Measurements from ENCODE around the gene HSDL2.

Gene HSDL2

DNA sequence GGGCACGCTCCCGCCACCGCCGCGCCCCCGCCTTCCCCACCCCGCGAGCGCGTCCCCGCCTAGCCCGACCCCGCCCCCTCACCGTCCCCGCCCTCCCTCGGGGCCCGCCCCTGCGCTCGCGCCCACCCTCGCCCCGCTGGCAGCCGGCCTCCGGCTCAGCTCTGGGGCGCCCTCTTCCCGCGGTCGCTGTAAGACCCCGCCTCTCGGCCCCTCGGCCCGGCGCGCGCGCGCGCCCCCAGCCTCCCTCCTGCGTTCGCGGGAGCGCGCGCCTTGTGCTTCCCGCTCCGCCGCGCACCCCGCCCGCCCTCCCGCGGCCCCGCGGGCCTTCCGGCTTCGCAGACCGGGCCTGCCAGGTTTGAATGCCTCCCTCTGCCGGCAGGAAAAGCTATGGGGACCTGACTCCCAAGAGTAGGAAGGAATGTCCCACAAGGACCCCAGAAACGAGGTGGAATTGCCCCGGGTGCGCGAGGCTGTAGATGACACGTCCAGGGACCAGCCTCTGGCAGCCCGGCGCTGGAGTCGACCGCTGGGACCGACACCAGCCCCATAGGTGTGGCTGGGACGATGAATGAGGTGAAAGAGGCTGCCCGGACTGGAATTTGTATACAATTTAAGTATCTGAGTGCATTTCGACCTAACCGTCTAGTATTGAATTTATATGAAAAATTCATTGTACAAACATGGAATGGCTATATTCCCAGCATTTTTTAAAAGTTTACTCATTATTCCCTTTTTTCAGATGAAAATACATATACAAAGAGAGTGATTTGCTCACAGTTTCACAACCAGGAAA, 46.1 kb upstream of the HSDL2 start:
- DNase-seq (ENCODE audit: low read depth), result peak; percentile 96
- H3K4me3 ChIP-seq (ENCODE audit: low read depth, low read length), result peak overlapping the region; percentile 73
- TF ChIP-seq MYC (IDR thresholded peaks at IDR 0.05; ENCODE audit: low read depth, low read length), result no peak
- TF ChIP-seq, protein P1, sequence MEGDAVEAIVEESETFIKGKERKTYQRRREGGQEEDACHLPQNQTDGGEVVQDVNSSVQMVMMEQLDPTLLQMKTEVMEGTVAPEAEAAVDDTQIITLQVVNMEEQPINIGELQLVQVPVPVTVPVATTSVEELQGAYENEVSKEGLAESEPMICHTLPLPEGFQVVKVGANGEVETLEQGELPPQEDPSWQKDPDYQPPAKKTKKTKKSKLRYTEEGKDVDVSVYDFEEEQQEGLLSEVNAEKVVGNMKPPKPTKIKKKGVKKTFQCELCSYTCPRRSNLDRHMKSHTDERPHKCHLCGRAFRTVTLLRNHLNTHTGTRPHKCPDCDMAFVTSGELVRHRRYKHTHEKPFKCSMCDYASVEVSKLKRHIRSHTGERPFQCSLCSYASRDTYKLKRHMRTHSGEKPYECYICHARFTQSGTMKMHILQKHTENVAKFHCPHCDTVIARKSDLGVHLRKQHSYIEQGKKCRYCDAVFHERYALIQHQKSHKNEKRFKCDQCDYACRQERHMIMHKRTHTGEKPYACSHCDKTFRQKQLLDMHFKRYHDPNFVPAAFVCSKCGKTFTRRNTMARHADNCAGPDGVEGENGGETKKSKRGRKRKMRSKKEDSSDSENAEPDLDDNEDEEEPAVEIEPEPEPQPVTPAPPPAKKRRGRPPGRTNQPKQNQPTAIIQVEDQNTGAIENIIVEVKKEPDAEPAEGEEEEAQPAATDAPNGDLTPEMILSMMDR (IDR thresholded peaks at IDR 0.05; ENCODE audit: low read depth, low read length), result peak; percentile 18

DNA sequence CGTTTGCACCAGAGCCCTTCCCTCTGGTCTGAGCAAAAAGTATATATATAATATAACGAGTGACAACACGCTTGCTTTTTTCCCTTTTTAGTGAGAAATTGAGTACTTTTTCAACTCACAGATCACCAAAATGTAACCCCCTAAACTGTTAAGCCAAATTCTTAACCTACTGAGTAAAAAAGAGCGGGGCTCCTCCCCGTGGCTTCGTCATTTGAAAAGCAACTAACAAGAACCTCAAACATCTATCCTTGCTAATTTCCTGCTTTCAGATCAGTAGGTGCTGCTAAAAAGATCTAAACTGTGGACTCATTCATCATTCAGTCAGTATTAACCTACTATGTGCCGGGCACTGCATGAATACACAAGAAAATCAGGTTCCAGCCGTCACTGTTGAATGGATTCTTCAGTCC, 45.5 kb upstream of the HSDL2 start:
- TF ChIP-seq POLR2A (IDR thresholded peaks at IDR 0.05; ENCODE audit: extremely low read depth, insufficient read length), result no peak
- no peak for TF ChIP-seq MYC (IDR thresholded peaks at IDR 0.05; ENCODE audit: low read depth, low read length)
- TF ChIP-seq, protein P2, sequence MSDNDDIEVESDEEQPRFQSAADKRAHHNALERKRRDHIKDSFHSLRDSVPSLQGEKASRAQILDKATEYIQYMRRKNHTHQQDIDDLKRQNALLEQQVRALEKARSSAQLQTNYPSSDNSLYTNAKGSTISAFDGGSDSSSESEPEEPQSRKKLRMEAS (IDR thresholded peaks at IDR 0.05; ENCODE audit: low read depth, low read length), result no peak
- TF ChIP-seq, protein P1 (IDR thresholded peaks at IDR 0.05; ENCODE audit: low read depth, low read length), result no peak
- peak overlapping the region; percentile 68 for H3K4me3 ChIP-seq (ENCODE audit: low read depth, low read length)
- peak; percentile 50 for DNase-seq (ENCODE audit: low read depth)

DNA sequence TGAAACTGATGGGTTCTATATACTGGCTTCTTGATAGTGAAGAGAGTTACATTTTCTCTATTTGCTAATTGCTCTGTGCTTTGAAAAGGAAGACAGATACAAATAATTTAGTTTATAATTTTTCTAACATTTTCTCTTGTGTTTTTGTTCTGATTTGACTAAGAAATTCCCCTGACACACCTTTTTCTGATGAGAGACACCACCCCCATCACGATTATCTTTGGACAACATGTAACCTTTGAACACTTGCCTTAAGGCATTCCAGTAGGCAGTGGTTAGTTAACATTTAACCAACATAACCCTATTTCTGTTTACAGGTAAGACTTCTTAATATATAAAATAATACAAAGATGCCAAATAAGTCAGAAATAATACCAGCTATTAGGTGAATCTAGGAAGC, 42.4 kb upstream of the HSDL2 start:
- no peak overlapping the region for H3K4me3 ChIP-seq (ENCODE audit: low read depth, low read length)
- no peak for TF ChIP-seq POLR2A (IDR thresholded peaks at IDR 0.05; ENCODE audit: extremely low read depth, insufficient read length)
- TF ChIP-seq, protein P1 (IDR thresholded peaks at IDR 0.05; ENCODE audit: low read depth, low read length), result no peak
- TF ChIP-seq MYC (IDR thresholded peaks at IDR 0.05; ENCODE audit: low read depth, low read length), result no peak
- TF ChIP-seq, protein P2 (IDR thresholded peaks at IDR 0.05; ENCODE audit: low read depth, low read length), result no peak
- no peak for DNase-seq (ENCODE audit: low read depth)

DNA sequence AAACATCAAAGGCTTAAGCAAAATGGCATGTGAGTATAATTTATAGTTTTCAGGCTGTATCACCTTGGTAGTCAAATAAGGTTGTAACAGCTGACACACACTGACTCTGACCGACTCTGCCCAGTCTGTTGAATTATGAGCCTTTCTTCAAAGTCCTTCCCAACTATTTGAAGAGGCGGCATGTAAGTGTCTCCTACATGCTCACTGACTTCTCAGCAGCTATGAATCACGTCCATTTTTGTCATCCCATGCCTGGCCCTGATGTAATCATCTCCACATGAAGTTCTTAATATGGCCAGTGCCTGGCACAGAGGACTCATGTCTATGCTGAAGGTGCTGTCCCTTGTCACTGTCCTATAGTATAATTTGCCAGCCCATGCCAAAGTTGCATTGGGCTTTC, 41.3 kb upstream of the HSDL2 start:
- no peak for DNase-seq (ENCODE audit: low read depth)
- no peak overlapping the region for H3K4me3 ChIP-seq (ENCODE audit: low read depth, low read length)
- no peak for TF ChIP-seq MYC (IDR thresholded peaks at IDR 0.05; ENCODE audit: low read depth, low read length)

GRCh38 chr9:112339886-112340285, 40.0 kb upstream of the HSDL2 start:
- no peak for DNase-seq (ENCODE audit: low read depth)
- H3K4me3 ChIP-seq (ENCODE audit: low read depth, low read length), result no peak overlapping the region
- TF ChIP-seq MYC (IDR thresholded peaks at IDR 0.05; ENCODE audit: low read depth, low read length), result no peak
- TF ChIP-seq, protein P2 (IDR thresholded peaks at IDR 0.05; ENCODE audit: low read depth, low read length), result no peak
- TF ChIP-seq POLR2A (IDR thresholded peaks at IDR 0.05; ENCODE audit: extremely low read depth, insufficient read length), result no peak
- TF ChIP-seq, protein P1 (IDR thresholded peaks at IDR 0.05; ENCODE audit: low read depth, low read length), result no peak

- TF ChIP-seq, protein P1 (IDR thresholded peaks at IDR 0.05; ENCODE audit: low read depth, low read length), result no peak
- TF ChIP-seq, protein P2 (IDR thresholded peaks at IDR 0.05; ENCODE audit: low read depth, low read length), result no peak
- TF ChIP-seq MYC (IDR thresholded peaks at IDR 0.05; ENCODE audit: low read depth, low read length) (no peak), POLR2A (IDR thresholded peaks at IDR 0.05; ENCODE audit: extremely low read depth, insufficient read length) (no peak)
- no peak for DNase-seq (ENCODE audit: low read depth)
- no peak overlapping the region for H3K4me3 ChIP-seq (ENCODE audit: low read depth, low read length)
Measured at GRCh38 chr9:112341730-112342129, 38.2 kb upstream of the HSDL2 start.

All from NB4 (cell line).